Testis (tissue), 2 donors: ENCODE measurements around the gene KPNB1.

Source experiments
- CTCF ChIP-seq, 3 experiments: fragments of 450-650 bp in 2 of 3; fragments of 200-600 bp in 1 of 3; sonication (generic) in 1 of 3; IDR thresholded peaks; one replicate each; pipeline ENCODE4 v1.5.1; 2016 to 2019; ENCODE audit warnings: antibody characterized with exemption in 3 of 3, mild to moderate bottlenecking in 2 of 3, moderate library complexity in 1 of 3
- POLR2A ChIP-seq: fragments of 450-650 bp; IDR thresholded peaks from one replicate; pipeline ENCODE4 v1.6.1; 2017; ENCODE audit warnings: antibody characterized with exemption, mild to moderate bottlenecking, moderate library complexity

GRCh38 chr17:47704116-47704515 is 54.4 kb downstream of the KPNB1 start:
- TF ChIP-seq CTCF (IDR thresholded peaks at IDR 0.05) (no peak), POLR2A (no peak)
